Suppressor macrophage treated with lipopolysaccharide for 1 hour (primary cell): ENCODE measurements around the gene KLHL41.
"Not testable (repeated sequence)": the region's sequence is repeated elsewhere in the genome, so short reads cannot be mapped to it uniquely, and the experiment has no call there.

Source experiments
- DNase-seq, 3 donors: peaks; one replicate each; pipeline ENCODE4 v3.0.0-alpha.2; 2020 to 2022

Gene KLHL41

GRCh38 chr2:169510496-169510895, 994 bp downstream of the KLHL41 start:
- no peak for DNase-seq

- DNase-seq = no peak
These were observed 2.3 kb downstream of the KLHL41 start for GRCh38 chr2:169511818-169512217.

DNA sequence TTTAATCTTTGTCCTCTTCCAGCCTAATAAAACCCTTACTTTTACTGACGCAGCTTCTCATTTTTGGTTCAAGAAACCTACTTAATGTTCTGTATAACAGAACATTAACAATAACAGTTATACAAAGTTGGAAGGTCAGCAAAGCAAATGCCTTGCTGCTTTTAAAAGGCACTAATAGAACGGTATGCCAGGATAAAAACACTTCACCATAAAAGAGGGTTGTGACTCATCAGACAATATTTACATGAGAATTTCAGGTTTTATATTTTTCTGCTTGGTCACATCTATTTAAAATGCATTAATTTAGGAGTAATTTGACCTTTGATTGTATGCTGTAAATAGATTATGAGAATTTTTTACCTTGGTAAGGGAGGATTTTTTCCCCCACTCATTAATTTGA, 3.0 kb downstream of the KLHL41 start:
- no peak for DNase-seq

GRCh38 chr2:169513094-169513493, 3.6 kb downstream of the KLHL41 start:
- no peak for DNase-seq

DNA sequence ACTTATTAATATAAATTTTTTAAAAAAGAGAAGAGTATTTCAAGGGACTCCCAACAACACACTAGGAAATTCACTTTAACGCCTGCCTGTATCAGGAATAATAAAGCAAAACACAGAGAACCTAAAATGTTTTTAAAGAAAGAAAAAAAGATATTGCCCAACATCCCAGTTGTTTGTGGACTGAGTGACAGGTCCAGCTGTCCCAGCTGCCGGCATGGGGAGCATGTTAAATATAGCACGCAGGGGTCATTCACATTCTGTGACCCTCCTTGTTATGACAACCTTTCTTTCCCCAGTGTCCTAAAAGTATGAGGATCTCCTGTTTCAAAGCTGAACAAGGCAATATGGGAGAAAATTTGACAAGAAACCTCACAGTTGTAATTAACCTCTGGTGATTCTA, 4.4 kb downstream of the KLHL41 start:
- DNase-seq = no peak

DNA sequence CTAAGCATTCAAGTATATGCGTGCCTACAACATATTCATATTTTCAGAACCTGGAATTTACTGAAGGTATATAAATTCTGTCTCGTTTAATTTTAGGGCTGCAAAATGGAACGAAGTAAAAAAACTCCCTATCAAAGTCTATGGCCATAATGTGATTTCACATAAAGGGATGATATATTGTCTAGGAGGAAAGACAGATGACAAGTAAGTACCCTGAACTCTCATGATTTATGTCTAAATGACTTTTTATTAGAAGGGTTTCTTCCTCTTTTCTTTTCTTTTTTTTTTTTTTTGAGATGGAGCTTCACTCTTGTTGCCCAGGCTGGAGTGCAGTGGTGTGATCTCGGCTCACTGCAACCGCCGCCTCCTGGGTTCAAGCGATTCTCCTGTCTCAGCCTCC, 5.3 kb downstream of the KLHL41 start:
- not testable (repeated sequence) for DNase-seq

- not testable (repeated sequence) for DNase-seq
These were observed 7.0 kb downstream of the KLHL41 start for GRCh38 chr2:169516488-169516995.

DNA sequence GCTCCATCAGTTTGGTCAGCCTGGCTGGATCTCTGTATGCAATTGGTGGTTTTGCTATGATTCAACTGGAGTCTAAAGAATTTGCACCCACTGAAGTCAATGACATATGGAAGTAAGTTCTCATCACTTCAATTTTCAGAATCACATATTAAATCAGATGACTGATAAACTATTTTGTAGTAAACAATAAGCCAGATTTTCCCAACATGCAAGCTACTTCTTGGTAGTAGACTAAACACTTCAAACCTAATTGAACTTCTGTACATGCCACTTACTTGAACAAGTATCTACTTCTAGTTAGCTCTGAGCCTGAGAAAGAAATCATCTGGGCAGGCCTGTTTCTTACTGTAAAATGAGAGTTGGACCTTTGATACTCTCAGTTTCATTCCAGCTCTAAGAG, 11.4 kb downstream of the KLHL41 start:
- no peak for DNase-seq

DNA sequence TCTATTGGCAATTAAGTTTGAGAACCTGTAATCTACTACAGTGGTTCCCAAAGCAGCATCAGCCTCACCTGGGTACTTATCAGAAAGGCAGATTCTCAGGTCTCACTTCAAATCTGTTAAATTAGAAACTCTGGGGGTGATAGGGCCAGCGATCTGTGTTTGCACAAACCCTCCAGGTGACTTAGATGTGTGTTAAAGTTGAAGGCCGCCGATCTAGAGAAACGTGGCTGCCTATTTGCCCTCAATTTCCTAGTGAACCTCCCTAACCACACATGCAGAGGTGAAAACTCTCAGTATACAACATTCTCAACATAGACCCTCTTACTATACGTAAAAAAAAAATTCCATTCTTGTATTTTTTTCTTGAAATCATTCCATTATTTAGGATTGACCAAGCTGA, 14.2 kb downstream of the KLHL41 start:
- DNase-seq = no peak

DNA sequence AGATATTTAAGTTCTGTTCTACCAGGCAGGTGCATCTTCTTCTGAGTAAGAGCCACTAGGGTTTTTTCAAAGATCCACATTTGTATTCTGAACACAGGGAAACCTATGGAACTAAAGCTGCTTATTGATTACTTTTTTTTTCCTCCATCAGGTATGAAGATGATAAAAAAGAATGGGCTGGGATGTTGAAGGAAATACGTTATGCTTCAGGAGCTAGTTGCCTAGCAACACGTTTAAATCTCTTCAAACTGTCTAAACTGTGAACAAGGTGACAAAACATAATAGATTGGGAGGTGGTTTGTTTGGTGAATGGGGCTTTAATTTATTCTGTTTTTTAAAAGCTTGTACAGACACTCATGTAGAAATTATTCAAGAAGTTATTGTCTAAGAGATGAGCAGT, 15.9 kb downstream of the KLHL41 start:
- DNase-seq = no peak

GRCh38 chr2:169526451-169526850, 16.9 kb downstream of the KLHL41 start:
- no peak for DNase-seq

DNA sequence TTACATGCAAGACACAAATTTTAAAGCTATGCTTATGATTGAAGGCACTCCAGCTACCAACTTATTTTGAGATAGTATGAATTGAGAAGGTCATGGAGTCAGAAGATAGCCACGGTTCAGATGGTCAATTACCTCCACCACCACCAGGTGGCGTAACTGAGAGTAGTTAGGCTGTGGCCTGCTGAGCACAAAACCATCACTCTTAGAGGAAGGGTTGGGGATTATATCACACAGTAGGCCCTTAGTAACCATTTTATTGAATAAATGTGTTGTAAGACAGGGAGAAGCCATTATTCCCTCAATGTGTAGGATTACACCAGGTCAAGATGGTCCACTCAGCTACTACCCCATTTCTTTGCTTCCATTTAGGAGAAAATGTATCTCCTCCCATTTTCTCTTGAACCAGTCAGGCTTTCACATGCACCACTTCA, 18.8 kb downstream of the KLHL41 start:
- peak; percentile 70 to 83 (median 80) for DNase-seq

DNA sequence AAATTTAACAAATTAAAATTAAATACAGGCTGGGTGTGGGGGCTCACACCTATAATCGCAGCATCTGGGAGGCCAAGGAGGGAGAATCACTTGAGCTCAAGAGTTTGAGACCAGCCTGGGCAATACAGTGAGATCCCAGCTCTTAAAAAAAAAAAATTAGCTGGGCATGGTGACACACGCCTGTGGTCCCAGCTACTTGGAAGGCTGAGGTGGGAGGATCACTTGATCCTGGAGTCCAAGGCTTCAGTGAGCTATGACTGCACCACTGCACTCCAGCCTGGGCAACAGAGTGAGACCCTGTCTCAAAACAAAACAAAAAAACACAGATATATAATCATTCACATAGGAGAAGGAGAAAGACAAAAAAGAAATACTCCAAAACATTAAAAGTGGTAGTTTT, 30.0 kb downstream of the KLHL41 start:
- DNase-seq = not testable (repeated sequence)

GRCh38 chr2:169540146-169540545, 30.6 kb downstream of the KLHL41 start:
- DNase-seq = no peak

- no peak for DNase-seq
These were observed 32.9 kb downstream of the KLHL41 start for GRCh38 chr2:169542433-169542832.

GRCh38 chr2:169546756-169547155, 37.3 kb downstream of the KLHL41 start:
- no peak for DNase-seq

- DNase-seq = no peak
These were observed 51.9 kb downstream of the KLHL41 start for GRCh38 chr2:169561364-169561763.

DNA sequence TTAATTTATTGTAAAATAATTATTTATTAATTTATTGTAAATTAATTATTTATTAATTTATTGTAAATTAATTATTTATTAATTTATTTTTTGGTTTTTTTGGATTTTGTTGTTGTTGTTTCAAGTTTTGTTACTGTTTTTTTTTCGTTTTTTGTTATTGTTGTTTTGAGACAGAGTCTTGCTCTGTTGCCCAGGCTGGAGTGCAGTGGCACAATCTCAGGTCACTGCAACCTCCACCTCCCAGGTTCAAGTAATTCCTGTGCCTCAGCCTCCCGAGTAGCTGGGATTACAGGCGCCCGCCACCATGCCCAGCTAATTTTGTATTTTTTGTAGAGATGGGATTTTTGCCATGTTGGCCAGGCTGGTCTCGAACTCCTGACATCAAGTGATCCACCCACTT, 52.6 kb downstream of the KLHL41 start:
- not testable (repeated sequence) for DNase-seq

- DNase-seq = no peak
These were observed 53.0 kb downstream of the KLHL41 start for GRCh38 chr2:169562519-169562918.

DNA sequence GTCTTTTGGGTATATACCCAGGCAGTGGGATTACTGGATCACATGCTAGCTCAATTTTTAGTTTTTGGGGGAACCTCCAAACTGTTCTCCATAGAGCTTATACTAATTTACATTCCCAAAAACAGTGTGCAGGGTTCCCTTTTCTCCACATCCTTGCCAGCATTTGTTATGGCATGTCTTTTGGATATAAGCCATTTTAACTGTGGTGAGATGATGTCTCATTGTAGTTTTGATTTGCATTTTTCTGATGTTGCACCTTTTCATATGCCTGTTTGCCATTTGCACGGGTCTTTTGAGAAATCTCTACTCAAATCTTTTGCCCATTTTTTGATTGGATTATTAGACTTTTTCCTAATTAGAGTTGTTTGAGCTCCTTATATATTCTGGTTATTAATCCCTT, 56.2 kb downstream of the KLHL41 start:
- DNase-seq = no peak

- DNase-seq = no peak
These were observed 60.4 kb downstream of the KLHL41 start for GRCh38 chr2:169569948-169570347.

GRCh38 chr2:169570752-169571151, 61.2 kb downstream of the KLHL41 start:
- DNase-seq = not testable (repeated sequence)

DNA sequence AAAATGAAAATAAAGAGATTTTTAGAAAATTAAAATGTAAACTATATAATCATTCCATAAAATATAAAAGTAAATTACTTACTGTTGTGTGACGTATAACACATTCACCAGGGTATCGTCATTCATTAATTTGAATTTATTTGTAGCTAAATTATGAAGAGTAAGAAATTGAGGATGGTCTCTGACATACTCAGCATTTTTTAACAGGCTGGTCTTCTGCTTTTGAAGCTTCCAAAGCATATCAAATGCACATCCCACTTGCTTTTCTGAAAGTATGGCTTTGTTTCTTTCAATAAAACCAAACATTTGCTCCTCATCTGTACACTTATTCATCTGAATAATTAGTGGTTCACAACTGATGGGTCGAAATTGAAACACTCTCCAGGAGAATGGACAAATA, 62.1 kb downstream of the KLHL41 start:
- no peak for DNase-seq

DNA sequence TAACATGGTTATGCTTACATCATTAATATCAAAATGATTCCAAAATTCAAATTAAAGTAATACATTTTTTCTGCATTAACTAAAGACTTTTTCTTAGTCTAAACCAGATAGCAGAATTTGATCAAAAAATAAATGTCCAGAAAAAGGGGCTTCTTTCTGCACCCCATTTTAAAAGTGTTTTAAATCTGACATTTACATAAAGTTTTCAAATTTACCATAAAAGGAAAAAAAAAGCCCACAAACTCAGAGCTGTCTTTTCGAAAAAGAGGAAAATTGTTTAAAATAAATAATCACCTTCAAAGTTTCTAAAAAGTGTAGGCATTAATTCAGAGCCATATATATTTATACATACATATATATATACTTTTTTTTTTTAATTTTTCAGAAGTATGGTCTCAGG, 62.7 kb downstream of the KLHL41 start:
- DNase-seq = no peak

DNA sequence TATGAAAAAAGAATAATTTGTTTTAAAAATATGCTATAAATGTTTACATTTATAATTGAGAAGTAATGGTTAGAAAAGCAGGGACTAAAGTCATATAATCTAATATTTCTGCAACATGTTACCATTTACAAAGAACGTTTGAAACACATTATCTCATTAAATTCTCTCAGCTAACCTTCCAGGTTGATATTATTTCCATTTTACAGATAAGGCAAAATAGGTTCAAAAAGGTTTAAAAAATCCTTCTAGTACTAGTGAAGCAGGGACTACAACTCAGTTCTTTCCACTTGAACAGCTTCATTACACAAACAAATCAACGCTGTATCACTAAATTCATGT, 63.3 kb downstream of the KLHL41 start:
- DNase-seq = no peak
